ENCODE results near the gene NDUFA7. TPM values are rescaled to one million over a fixed set of nuclear protein-coding genes. Genes with fewer than 3 reads are reported as not detected.
A peak's percentile ranks its signal among the peaks of the same experiment; 100 is the strongest.
"Not testable (repeated sequence)": the region's sequence is repeated elsewhere in the genome, so short reads cannot be mapped to it uniquely, and the experiment has no call there.

NDUFA7 gene
- total RNA-seq, 1 donor, result 9.1 TPM

- peak within 1 kb of the TSS; percentile 88 for H3K4me3 ChIP-seq (ENCODE audit: low read depth, low read length)
- DNase-seq (ENCODE audit: low read depth), result peak; percentile 91
- TF ChIP-seq CTCF (IDR thresholded peaks at IDR 0.05; ENCODE audit: insufficient read depth, low read depth, low read length), result peak; percentile 36
Observed at GRCh38 chr19:8363803-8364771, 42.9 kb upstream of the NDUFA7 start, which contains the start of gene ANGPTL4. ANGPTL4 (plus strand) TSS chr19:8364155; CDS start chr19:8364322, 167 bp downstream.

- DNase-seq (ENCODE audit: low read depth), result peak; percentile 99
- TF ChIP-seq CTCF (IDR thresholded peaks at IDR 0.05; ENCODE audit: insufficient read depth, low read depth, low read length), result no peak
- no peak overlapping the region for H3K4me3 ChIP-seq (ENCODE audit: low read depth, low read length)
Observed at GRCh38 chr19:8361921-8362793, 41.0 kb upstream of the NDUFA7 start.

GRCh38 chr19:8360196-8360595, 39.0 kb upstream of the NDUFA7 start:
- no peak overlapping the region for H3K4me3 ChIP-seq (ENCODE audit: low read depth, low read length)
- no peak for TF ChIP-seq CTCF (IDR thresholded peaks at IDR 0.05; ENCODE audit: insufficient read depth, low read depth, low read length)

GRCh38 chr19:8358948-8359347, 37.8 kb upstream of the NDUFA7 start:
- TF ChIP-seq CTCF (IDR thresholded peaks at IDR 0.05; ENCODE audit: insufficient read depth, low read depth, low read length), result no peak
- DNase-seq (ENCODE audit: low read depth), result no peak
- no peak overlapping the region for H3K4me3 ChIP-seq (ENCODE audit: low read depth, low read length)

More at GRCh38 chr19:8360196-8360595, 39.0 kb upstream of the NDUFA7 start:
- no peak for DNase-seq (ENCODE audit: low read depth)

- no peak for TF ChIP-seq CTCF (IDR thresholded peaks at IDR 0.05; ENCODE audit: insufficient read depth, low read depth, low read length)
- H3K4me3 ChIP-seq (ENCODE audit: low read depth, low read length), result no peak overlapping the region
- peak; percentile 69 for DNase-seq (ENCODE audit: low read depth)
Observed at GRCh38 chr19:8357007-8357521, 35.9 kb upstream of the NDUFA7 start.

GRCh38 chr19:8355631-8356402, 34.6 kb upstream of the NDUFA7 start:
- no peak overlapping the region for H3K4me3 ChIP-seq (ENCODE audit: low read depth, low read length)
- TF ChIP-seq CTCF (IDR thresholded peaks at IDR 0.05; ENCODE audit: insufficient read depth, low read depth, low read length), result no peak
- peak; percentile 99 for DNase-seq (ENCODE audit: low read depth)

- not testable (repeated sequence) for DNase-seq (ENCODE audit: low read depth); H3K4me3 ChIP-seq (ENCODE audit: low read depth, low read length)
Observed at GRCh38 chr19:8352845-8353244, 31.7 kb upstream of the NDUFA7 start.

Data from fibroblast of villous mesenchyme (primary cell).